IMR-90 (cell line): Measurements from ENCODE around the gene KLHL34. TPM values are rescaled to one million over a fixed set of nuclear protein-coding genes. Genes with fewer than 3 reads are reported as not detected.

Experiments
- ATAC-seq: fragments of 200-7000 bp; cut with Tn5 transposase; 2 replicates; pipeline ENCODE4 v1.9.1; 2020; ENCODE audit warnings: low read depth, mild to moderate bottlenecking, moderate library complexity
- BruUV-seq: library from RNA; stranded (reverse); fragments of 400-500 nt; replicated peaks from 2 replicates; lab custom pipeline; 2021; lab: Mats Ljungman, UMichigan
- CTCF ChIA-PET: fragments of 300-600 bp; formaldehyde crosslinking; extraction: SDS; loops from one replicate; lab custom pipeline; 2021; ENCODE audit warnings: antibody characterized with exemption; lab: Yijun Ruan, JAX
- POLR2A ChIA-PET: fragments of 300-600 bp; sonication (Branson Sonifier 250); formaldehyde crosslinking; loops from one replicate; lab custom pipeline; 2022; ENCODE audit warnings: antibody characterized with exemption; ENCODE audit not compliant: unreplicated experiment; lab: Charles Lee
- DNase-seq: peaks from one replicate; pipeline ENCODE4 v3.0.0; 2013
- H2AFZ ChIP-seq: replicated peaks from 2 replicates; pipeline ENCODE3; 2013; ENCODE audit warnings: low read length, mild to moderate bottlenecking; ENCODE audit not compliant: poor library complexity
- H2AK5ac ChIP-seq: 2 replicates; pipeline ENCODE4 v1.6.1; 2013; ENCODE audit warnings: low read depth, low read length, inconsistent platforms
- H2AK9ac ChIP-seq: replicated peaks from 2 replicates; pipeline ENCODE3; 2013; ENCODE audit warnings: mild to moderate bottlenecking, low read depth, low read length, moderate library complexity; ENCODE audit not compliant: poor library complexity
- H2BK120ac ChIP-seq: 2 replicates; pipeline ENCODE4 v1.6.1; 2013; ENCODE audit warnings: low read depth, low read length, inconsistent platforms
- H2BK15ac ChIP-seq: 3 replicates; pipeline ENCODE4 v1.6.1; 2013; ENCODE audit warnings: low read depth, low read length, inconsistent platforms
- H2BK20ac ChIP-seq: 2 replicates; pipeline ENCODE4 v1.6.1; 2013; ENCODE audit warnings: low read depth, mild to moderate bottlenecking, inconsistent platforms, low read length, moderate library complexity
- H2BK5ac ChIP-seq: 2 replicates; pipeline ENCODE4 v1.6.1; 2013; ENCODE audit warnings: mild to moderate bottlenecking, low read depth, low read length, inconsistent platforms; ENCODE audit not compliant: poor library complexity, severe bottlenecking
- H3K14ac ChIP-seq: replicated peaks from 2 replicates; pipeline ENCODE4 v1.6.1; 2013; ENCODE audit warnings: low read depth, low read length, inconsistent platforms
- H3K18ac ChIP-seq: 2 replicates; pipeline ENCODE4 v1.6.1; 2013; ENCODE audit warnings: low read depth, low read length, control low read depth
- H3K23ac ChIP-seq: 2 replicates; pipeline ENCODE4 v1.6.1; 2013; ENCODE audit warnings: low read depth, low read length, inconsistent platforms
- H3K27ac ChIP-seq: 2 replicates; pipeline ENCODE4 v1.5.1; 2013; ENCODE audit warnings: mild to moderate bottlenecking, control low read depth, low read length; ENCODE audit not compliant: insufficient read depth
- H3K27me3 ChIP-seq: 2 replicates; pipeline ENCODE4 v1.6.1; 2013; ENCODE audit warnings: low read length; ENCODE audit not compliant: control insufficient read depth, insufficient read depth
- H3K36me3 ChIP-seq: 2 replicates; pipeline ENCODE4 v1.6.1; 2013; ENCODE audit warnings: low read length, mixed read lengths; ENCODE audit not compliant: control insufficient read depth, insufficient read depth
- H3K4ac ChIP-seq: 2 replicates; pipeline ENCODE4 v1.6.1; 2013; ENCODE audit warnings: low read depth, low read length, inconsistent platforms
- H3K4me1 ChIP-seq: 2 replicates; pipeline ENCODE4 v1.6.1; 2013; ENCODE audit warnings: low read length, mixed read lengths; ENCODE audit not compliant: control insufficient read depth, insufficient read depth
- H3K4me2 ChIP-seq: 2 replicates; pipeline ENCODE4 v1.6.1; 2013; ENCODE audit warnings: low read depth, mild to moderate bottlenecking, control low read depth, low read length, moderate library complexity
- H3K4me3 ChIP-seq: 2 replicates; pipeline ENCODE4 v1.5.1; 2013; ENCODE audit warnings: low read depth, mild to moderate bottlenecking, control low read depth, low read length, moderate library complexity; ENCODE audit not compliant: insufficient read depth
- H3K56ac ChIP-seq: 2 replicates; pipeline ENCODE4 v1.6.1; 2013; ENCODE audit warnings: low read length, inconsistent platforms; ENCODE audit not compliant: insufficient read depth; ENCODE audit errors: extremely low read depth
- H3K79me1 ChIP-seq, 2 experiments: 2 replicates each; pipeline ENCODE4 v1.6.1; 2013; ENCODE audit warnings: low read length in 2 of 2, inconsistent platforms in 1 of 2, low read depth in 1 of 2
- H3K9ac ChIP-seq: 2 replicates; pipeline ENCODE4 v1.6.1; 2013; ENCODE audit warnings: low read depth, low read length, control low read depth
- H3K9me1 ChIP-seq: 2 replicates; pipeline ENCODE4 v1.6.1; 2013; ENCODE audit warnings: low read length, inconsistent platforms; ENCODE audit not compliant: insufficient read depth
- H3K9me3 ChIP-seq: 2 replicates; pipeline ENCODE4 v1.6.1; 2013; ENCODE audit warnings: low read length; ENCODE audit not compliant: control insufficient read depth, insufficient read depth
- H4K20me1 ChIP-seq: 2 replicates; pipeline ENCODE4 v1.6.1; 2013; ENCODE audit warnings: low read length, inconsistent platforms; ENCODE audit not compliant: insufficient read depth
- H4K5ac ChIP-seq: 2 replicates; pipeline ENCODE4 v1.6.1; 2013; ENCODE audit warnings: mild to moderate bottlenecking, low read depth, low read length, control low read depth
- H4K8ac ChIP-seq, 2 experiments: 2 replicates each; pipeline ENCODE4 v1.6.1; 2013; ENCODE audit warnings: low read depth in 2 of 2, low read length in 2 of 2, control low read depth in 1 of 2, inconsistent platforms in 1 of 2
- H4K91ac ChIP-seq: 2 replicates; pipeline ENCODE4 v1.6.1; 2013; ENCODE audit warnings: low read depth, low read length, inconsistent platforms; ENCODE audit not compliant: insufficient read depth
- FOS ChIP-seq: fragments of 150-350 bp; IDR thresholded peaks from 2 replicates; pipeline ENCODE4 v1.6.1; 2016; ENCODE audit warnings: low read depth, low read length
- MAFK ChIP-seq: IDR thresholded peaks from 2 replicates; pipeline ENCODE4 v1.6.1; 2012; ENCODE audit warnings: low read depth, low read length, improper control_type of control experiment
- MAZ ChIP-seq: IDR thresholded peaks from 2 replicates; pipeline ENCODE4 v1.6.1; 2012; ENCODE audit warnings: low read depth, mild to moderate bottlenecking, low read length, improper control_type of control experiment, moderate library complexity, borderline replicate concordance
- MXI1 ChIP-seq: IDR thresholded peaks from 2 replicates; pipeline ENCODE4 v1.6.1; 2012; ENCODE audit warnings: low read depth, mild to moderate bottlenecking, low read length, moderate library complexity, borderline replicate concordance
- POLR2A ChIP-seq: IDR thresholded peaks from 2 replicates; pipeline ENCODE4 v1.6.1; 2012; ENCODE audit warnings: mild to moderate bottlenecking, low read depth, low read length
- RAD21 ChIP-seq: IDR thresholded peaks from 2 replicates; pipeline ENCODE4 v1.6.1; 2012; ENCODE audit warnings: low read length, improper control_type of control experiment
- RCOR1 ChIP-seq: IDR thresholded peaks from 2 replicates; pipeline ENCODE4 v1.6.1; 2012; ENCODE audit warnings: mild to moderate bottlenecking, low read length, improper control_type of control experiment; ENCODE audit not compliant: insufficient replicate concordance
- RFX5 ChIP-seq: IDR thresholded peaks from 2 replicates; pipeline ENCODE4 v1.8.0; 2012; ENCODE audit warnings: low read depth, mild to moderate bottlenecking, low read length, moderate library complexity
- SMC3 ChIP-seq: fragments of 150-350 bp; IDR thresholded peaks from 2 replicates; pipeline ENCODE4 v1.6.1; 2016; ENCODE audit warnings: low read depth, mild to moderate bottlenecking, antibody characterized with exemption, low read length, moderate library complexity
- WGBS, 2 experiments: methylation state at CpG; one replicate each; pipeline versions ENCODE4 v1.1.5 to v1.1.7; 2013; ENCODE audit warnings: missing lambda C conversion rate in 2 of 2; ENCODE audit not compliant: insufficient read length in 1 of 2; ENCODE audit errors: extremely low coverage in 2 of 2; 5-methylcytosine and 5-hydroxymethylcytosine counted together
- dilution Hi-C: fragments of 300-500 bp; cut with HindIII; formaldehyde crosslinking; loops from one replicate; pipeline ENCODE4 v1.14.3; 2018; ENCODE audit warnings: low sequenced_read_pairs; ENCODE audit not compliant: unreplicated experiment
- in situ Hi-C: fragments of 300-500 bp; cut with MboI; formaldehyde crosslinking; loops from 3 replicates; pipeline ENCODE4 v1.14.3; 2019; ENCODE audit warnings: low sequenced_read_pairs, inconsistent platforms, mixed read lengths
- intact Hi-C: fragments of 100-400 bp; cut with micrococcal nuclease; formaldehyde crosslinking; loops from 2 replicates; pipeline ENCODE4 v1.10.0; 2022
- polyA plus RNA-seq, 3 experiments: library from polyadenylated mRNA; depleted of rRNA; stranded (reverse); fragments of >200 nt; gene quantifications; 2 replicates each; pipeline ENCODE4 v1.2.3, GENCODE V29; 2012; ENCODE audit warnings: low replicate concordance in 1 of 3
- total RNA-seq: library from RNA; depleted of rRNA; stranded (reverse); fragments of >200 nt; gene quantifications from 2 replicates; pipeline ENCODE4 v1.2.3, GENCODE V29; 2012
- TF ChIP-seq, protein P1 (sequence below): fragments of 150-350 bp; IDR thresholded peaks from 2 replicates; pipeline ENCODE4 v1.6.1; 2016; ENCODE audit warnings: low read depth, mild to moderate bottlenecking, low read length, moderate library complexity, borderline replicate concordance
- TF ChIP-seq, protein P2 (sequence below): fragments of 150-350 bp; IDR thresholded peaks from 2 replicates; pipeline ENCODE4 v1.6.1; 2017; ENCODE audit warnings: mild to moderate bottlenecking, antibody characterized with exemption, low read length, low read depth
- TF ChIP-seq, protein P3 (sequence below): conservative IDR thresholded peaks from 2 replicates; pipeline ENCODE4 v1.5.1; 2012; ENCODE audit warnings: mild to moderate bottlenecking, low read depth, low read length, improper control_type of control experiment

Gene KLHL34
- total and polyA plus RNA-seq, 2 of the 4 experiments (the other 2 are of a cell fraction) = not detected

DNA sequence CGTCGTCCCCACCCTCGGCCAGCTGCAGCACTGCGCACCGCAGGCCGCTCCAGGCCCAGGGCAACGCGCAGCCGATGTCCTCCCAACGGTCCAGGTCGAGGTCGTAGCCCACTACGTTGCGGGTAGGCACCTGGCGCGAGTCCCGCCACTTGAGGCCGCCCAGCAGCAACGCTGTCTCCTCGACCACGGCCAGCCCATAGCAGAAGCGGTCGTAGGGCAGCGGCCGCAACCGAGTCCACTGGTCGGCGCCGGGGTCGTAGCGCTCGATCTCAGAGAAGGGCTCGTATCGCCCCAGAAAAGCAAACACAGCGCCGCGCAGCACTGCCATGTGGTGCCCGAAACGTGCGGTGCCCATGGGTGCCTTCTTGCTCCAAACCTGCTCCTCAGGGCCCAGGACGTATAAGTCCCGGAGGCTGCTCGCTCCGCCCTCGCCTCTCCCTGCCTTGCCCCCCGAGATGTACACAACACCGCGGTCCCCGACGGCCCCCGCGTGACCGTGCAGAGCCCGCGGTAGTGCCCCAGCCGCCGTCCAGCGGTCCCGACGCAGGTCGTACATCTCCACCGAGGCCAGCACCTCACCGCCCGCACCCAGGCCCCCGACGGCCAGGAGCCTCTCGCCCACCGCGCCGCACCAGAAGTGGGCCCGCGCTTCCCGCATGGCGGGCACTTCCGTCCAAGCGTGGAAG is 2.1 kb downstream of the KLHL34 start:
- Histone ChIP-seq H2AK9ac (no peak overlapping the region), H3K4me2 (no peak overlapping the region), H3K23ac (no peak overlapping the region), H4K5ac (no peak overlapping the region), H3K27me3 (no peaks in the 10 kb centered on the region), H3K4ac (no peak overlapping the region), H2AK5ac (no peak overlapping the region), H3K9me1 (no peaks in the 10 kb centered on the region), H3K9me3 (peaks cover 11% of the 10 kb centered on the region; the same call in 1 of the 2 replicates), H2BK120ac (no peak overlapping the region), H2BK15ac (no peak overlapping the region), H3K36me3 (no peaks in the 10 kb centered on the region), H3K18ac (no peak overlapping the region), H3K4me1 (no peaks in the 10 kb centered on the region), H3K14ac (no peak overlapping the region), H2AFZ (peak overlapping the region; percentile 67), H4K91ac (no peak overlapping the region), H4K8ac (no peak overlapping the region), H3K27ac (no peak overlapping the region), H2BK20ac (no peak overlapping the region), H3K56ac (no peak overlapping the region), H3K4me3 (no peak overlapping the region), H4K20me1 (no peaks in the 10 kb centered on the region), H3K79me1 (no peaks in the 10 kb centered on the region), H2BK5ac (no peak overlapping the region), H3K9ac (no peak overlapping the region)
- ATAC-seq (no peak), DNase-seq (no peak)
- intact Hi-C loops (no loop called here), dilution Hi-C loops (no loop called here), in situ Hi-C loops (no loop called here)
- POLR2A ChIA-PET = no interaction called here
- no TSS peak for BruUV-seq
- CTCF ChIA-PET = no interaction called here
- WGBS, 2 experiments = 57% methylated on average over 40 of the region's 76 CpGs; no CpG with 5 or more reads in 1 of the 2 experiments
- TF ChIP-seq MAFK (no peak), RAD21 (no peak), SMC3 (no peak), MXI1 (no peak), POLR2A (no peak), MAZ (no peak), RCOR1 (no peak), RFX5 (no peak), FOS (no peak)
- TF ChIP-seq, protein P1, sequence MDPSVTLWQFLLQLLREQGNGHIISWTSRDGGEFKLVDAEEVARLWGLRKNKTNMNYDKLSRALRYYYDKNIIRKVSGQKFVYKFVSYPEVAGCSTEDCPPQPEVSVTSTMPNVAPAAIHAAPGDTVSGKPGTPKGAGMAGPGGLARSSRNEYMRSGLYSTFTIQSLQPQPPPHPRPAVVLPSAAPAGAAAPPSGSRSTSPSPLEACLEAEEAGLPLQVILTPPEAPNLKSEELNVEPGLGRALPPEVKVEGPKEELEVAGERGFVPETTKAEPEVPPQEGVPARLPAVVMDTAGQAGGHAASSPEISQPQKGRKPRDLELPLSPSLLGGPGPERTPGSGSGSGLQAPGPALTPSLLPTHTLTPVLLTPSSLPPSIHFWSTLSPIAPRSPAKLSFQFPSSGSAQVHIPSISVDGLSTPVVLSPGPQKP = no peak
- TF ChIP-seq, protein P2, sequence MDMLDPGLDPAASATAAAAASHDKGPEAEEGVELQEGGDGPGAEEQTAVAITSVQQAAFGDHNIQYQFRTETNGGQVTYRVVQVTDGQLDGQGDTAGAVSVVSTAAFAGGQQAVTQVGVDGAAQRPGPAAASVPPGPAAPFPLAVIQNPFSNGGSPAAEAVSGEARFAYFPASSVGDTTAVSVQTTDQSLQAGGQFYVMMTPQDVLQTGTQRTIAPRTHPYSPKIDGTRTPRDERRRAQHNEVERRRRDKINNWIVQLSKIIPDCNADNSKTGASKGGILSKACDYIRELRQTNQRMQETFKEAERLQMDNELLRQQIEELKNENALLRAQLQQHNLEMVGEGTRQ = no peak
- TF ChIP-seq, protein P3, sequence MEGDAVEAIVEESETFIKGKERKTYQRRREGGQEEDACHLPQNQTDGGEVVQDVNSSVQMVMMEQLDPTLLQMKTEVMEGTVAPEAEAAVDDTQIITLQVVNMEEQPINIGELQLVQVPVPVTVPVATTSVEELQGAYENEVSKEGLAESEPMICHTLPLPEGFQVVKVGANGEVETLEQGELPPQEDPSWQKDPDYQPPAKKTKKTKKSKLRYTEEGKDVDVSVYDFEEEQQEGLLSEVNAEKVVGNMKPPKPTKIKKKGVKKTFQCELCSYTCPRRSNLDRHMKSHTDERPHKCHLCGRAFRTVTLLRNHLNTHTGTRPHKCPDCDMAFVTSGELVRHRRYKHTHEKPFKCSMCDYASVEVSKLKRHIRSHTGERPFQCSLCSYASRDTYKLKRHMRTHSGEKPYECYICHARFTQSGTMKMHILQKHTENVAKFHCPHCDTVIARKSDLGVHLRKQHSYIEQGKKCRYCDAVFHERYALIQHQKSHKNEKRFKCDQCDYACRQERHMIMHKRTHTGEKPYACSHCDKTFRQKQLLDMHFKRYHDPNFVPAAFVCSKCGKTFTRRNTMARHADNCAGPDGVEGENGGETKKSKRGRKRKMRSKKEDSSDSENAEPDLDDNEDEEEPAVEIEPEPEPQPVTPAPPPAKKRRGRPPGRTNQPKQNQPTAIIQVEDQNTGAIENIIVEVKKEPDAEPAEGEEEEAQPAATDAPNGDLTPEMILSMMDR = no peak
